DMS 273 (cell line): ENCODE measurements around the gene TAL1.

ENCODE experiments used
- DNase-seq: peaks from one replicate; lab custom pipeline; 2025; ENCODE audit not compliant: unreplicated experiment; lab: John Stamatoyannopoulos, UW

TAL1 gene

GRCh38 chr1:47189844-47190508 is 42.0 kb downstream of the TAL1 start, which contains the start of gene PDZK1IP1:
PDZK1IP1 (minus strand) TSS chr1:47190036; CDS start chr1:47189932, 104 bp downstream.
- peak; percentile 29 for DNase-seq

- no peak for DNase-seq
Measured at GRCh38 chr1:47188791-47189785, 42.9 kb downstream of the TAL1 start.

DNA sequence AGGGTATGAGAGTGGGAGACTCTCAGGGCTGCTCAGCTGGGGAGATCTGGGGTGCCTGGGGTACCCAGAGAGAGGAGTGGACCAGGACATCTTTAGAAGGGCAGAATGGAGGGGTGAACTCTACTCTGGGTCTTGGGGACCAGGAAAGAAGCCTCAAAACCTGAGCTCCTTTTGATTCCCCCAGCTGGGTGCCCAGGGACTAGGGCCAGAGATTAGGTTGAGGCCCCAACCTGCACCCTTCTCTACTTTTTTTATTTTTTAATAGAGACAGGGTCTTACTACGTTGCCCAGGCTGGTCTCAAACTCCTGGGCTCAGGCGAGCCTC is 44.1 kb downstream of the TAL1 start:
- no peak for DNase-seq

DNA sequence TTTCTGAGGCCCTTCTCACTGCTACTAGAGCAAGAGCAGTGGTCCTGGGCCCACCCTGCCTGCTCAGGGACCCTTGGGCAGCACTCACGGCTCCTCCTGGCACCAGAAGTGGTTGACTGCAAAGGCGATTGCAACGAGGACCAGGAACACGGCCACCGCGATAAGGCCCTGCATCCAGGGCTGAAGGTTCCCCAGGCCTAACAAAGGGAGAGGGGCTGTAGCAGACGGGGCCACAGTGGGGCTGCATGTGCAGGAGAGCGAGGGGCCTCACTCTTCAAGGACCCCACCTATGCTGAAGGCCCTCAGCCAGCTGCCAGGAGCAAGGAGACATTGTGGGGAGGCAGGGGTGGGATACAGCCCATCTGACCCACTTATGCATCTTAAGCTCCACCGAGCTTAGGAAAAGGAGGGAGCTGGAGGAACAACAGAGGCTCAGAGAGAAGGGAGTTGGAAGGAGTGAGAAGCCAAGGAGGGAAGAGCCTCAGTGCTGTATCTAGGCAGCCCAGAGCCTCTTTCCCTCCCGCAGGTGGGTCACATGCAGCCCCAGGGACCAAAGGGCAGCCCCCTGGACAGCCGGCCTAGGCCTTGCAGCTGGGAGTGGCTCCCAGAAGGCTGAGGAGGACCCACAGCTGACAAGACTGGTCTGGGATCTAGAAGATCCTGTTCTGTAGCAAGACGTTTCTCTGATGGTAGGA is 44.6 kb downstream of the TAL1 start:
- no peak for DNase-seq

GRCh38 chr1:47186267-47187185 is 45.5 kb downstream of the TAL1 start:
- DNase-seq: no peak

DNA sequence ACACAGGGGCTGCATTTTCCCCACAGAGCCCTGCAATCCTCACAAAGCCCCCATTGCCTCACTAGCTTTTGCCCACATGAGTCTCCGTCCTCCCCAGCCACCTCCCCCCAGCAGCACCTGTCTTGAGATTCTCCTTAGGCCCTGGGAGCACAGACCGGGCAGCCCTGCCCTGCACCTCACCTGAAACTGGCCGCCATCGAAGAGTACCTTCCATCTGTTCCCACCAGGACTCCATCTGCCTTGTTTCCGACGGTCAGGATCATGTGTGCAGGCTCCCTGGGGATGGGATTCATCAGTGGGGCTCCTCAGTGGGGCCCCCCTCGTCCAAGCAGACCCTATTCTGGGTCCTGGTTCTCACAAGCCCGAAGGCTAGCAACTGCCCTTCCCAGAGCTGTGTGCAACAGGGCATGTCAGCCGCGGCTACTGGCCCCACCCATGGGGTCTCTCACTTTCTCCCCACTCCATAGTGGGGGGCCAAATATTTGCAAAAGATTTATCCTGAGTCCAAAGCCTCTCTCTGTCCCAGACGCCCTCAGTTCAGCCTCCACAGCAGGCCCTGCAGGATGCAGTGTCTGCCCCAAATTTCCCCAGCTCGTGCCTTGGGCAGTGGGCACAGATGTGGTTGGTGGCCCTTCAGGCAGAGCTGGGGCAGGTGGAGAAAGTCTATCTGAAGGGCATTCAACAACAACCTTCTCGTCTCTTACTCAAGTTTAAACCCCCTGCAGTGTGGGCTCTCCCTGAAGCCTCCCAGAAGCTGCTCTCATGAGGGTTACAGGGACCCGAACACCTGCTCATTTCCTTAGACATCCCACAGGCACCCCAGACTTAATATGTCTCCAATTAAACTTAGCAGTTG is 47.0 kb downstream of the TAL1 start:
- no peak for DNase-seq

DNA sequence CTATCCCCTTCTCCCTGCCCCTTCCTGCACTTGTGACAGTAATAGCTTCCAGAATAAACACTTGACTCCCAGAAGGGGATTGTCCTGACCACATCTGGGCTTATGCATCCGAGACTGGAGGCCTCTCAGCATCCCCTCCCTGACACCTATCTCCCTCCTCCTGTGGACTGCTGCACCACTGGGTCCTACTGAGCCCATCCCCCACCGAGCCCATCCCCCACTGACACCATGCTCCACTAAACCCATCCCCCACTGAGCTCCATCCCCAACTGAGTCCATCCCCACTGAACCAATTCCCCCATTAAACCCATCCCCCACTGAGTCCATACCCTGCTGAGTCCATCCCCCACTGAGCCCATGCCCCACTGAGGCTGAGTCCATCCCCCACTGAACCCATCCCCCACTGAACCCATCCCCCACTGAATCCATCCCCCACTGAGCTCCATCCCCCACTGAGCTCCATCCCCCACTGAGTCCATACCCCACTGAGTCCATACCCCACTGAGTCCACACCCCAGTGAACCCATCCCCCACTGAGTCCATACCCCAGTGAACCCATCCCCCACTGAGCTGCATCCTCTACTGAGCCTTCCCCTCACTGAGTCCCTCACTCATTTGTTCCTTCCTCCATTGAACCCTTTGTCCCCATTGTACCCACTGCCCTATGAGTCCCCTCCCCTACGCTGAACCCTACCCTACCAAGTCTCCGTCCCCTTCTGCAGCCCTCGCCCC is 47.8 kb downstream of the TAL1 start:
- peak; percentile 29 for DNase-seq

GRCh38 chr1:47183308-47184089 is 48.5 kb downstream of the TAL1 start:
- DNase-seq: no peak

- DNase-seq: no peak
Measured at GRCh38 chr1:47182676-47183235, 49.3 kb downstream of the TAL1 start.

GRCh38 chr1:47181955-47182675 is 49.9 kb downstream of the TAL1 start:
- DNase-seq: no peak

DNA sequence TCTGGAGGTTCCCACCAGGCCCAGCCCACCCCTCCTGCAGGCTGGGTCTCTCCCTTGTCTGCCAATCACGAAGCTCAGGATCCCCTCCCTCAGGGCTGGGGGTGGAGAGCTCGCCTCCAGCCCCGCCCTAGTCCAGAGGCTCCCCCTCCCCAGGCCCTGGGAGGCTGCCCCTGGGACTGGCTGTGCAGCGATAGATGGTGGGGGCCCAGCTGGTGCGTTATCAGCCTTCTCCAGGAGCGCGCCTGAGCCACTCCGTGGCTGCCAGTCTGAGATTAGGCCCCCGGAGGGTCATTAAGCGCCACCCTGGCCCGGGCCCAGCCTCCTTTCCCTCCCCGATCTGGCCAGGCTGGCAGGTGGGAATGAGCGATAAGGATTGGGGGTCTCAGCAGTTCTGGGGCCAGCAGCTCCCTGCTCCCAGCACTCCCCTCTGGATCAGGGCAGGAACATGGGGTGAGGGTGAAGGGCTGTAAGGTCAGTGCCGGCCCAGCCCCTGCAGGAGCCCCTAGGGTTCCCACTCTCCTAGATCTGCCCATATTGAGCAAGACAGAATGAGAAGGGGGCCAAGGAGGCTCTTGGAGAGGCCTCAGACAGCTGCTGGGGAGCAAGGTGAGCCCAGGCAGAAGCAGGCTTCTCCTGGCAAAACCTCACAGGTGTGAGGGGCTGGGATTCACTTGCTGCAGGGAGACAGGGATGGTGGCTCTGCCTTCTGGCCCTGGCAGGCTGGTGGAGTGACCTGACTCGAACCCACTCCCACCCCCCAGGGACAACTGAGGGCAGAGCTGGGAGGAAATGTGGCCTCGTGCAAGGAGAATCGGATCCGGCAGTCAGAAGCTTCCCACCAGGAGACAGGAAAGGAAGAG is 50.7 kb downstream of the TAL1 start:
- DNase-seq: no peak

DNA sequence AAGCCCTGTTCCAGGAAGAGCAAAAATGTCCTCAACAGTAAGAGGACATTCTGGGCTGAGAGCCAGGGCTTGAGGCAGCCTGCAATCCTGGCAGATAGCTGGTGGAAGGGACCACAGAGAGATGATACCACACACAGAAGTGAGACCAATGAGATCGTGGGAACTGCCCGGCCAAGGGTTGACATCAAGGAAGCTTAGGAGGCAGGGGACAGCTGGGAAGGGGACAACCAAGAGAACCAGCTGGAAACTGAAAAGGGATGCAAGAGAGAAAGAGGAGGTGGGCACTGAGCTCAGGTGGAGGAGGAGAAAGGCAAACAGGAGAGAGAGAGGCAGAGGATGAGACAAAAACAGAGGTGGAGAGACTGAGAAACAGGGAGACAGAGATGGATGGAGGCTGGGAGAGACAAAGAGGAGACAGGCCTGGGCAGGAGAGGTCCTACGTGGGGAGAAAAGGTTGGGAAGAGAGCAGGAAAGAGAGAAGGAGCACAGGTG is 51.4 kb downstream of the TAL1 start:
- DNase-seq: no peak

DNA sequence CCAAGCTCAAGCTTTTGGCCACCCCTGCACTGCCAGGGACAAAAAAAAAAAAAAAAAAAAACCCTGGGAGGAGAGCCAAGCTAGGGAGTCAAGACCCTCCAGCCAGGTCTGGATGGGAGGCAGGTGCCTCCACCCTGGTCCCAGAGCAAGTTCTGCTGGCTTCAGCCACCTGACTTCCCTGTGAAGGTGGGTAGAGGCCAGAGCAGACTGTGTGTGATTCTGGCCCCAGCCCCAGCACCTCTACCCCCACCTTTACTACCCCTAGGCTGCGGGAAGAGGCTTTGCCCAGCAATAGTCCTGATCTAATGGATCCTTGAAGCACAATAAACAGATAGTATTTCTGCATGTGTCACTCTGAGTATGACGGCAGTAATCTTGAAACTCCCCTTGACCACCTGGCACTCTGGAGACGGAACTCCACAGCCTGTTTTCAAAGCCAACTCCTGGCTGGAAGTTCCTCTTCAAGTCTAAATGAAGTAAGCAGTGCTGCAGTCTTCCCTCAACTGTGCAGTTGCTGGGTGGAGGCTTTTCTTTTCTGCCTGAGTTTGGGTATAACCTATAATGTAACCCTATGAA is 51.9 kb downstream of the TAL1 start:
- DNase-seq: peak; percentile 24

DNA sequence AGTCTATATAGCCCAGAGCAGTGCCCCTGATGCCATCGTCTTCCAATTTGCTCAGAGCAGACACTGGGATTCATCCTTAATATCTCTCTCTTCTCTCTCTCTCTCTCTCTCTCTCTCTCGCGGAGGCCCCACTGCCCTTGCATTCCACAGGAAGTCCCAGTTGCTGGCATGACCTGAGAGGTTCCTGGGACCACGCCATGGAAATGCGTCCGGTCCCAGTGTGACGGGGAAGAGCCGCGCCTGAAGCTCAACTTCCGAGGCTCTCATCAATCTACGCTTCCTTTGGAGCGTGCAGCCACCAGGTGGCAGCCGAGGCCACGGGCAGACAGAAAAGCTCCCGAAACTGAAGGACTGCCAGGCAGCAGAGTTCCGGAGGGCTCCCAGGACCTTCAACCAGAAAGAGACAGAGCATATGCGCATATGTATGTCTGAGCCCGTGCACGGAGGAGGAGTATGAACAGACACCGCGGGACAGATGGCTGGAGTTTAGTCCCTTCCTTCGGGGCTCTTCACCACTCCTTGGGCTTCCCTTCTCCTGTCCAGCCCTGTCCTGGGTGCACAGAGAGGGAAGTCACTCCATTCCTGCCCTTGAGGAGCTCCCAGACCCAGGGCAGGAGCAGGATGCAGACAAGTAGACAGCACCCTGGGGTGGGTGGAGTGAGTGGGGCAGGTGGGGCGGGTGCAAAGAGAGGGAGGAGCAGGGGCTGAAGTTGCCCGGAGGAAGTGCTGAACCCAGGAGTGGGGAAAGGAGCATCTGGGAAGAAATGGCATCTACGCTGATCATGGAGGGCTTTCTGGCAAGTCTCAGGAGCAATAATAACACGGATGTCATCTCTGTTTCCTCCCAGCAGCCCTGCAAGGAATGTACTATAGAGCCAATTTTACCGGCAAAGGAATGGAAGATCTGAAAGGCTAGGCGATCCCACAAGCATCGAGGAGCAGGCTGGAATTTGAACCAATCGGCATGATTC is 52.7 kb downstream of the TAL1 start:
- DNase-seq: peak; percentile 98

DNA sequence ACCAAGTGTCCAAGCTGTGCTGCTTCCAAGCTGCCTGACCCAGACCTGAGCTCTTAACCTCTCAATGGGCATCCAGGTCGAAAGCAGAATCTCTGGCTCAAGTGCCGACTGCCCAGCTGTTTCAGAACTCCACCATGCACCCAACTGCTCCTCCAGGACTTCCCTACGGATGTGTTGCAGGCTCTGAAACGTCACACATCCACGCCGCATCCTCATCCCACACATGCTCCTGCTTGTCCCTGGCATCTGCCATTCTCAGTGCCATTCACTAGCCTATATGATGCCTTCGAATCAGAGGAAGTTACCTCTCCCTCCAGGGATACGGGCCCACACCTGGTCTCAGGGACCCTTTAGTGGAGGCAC is 53.4 kb downstream of the TAL1 start:
- DNase-seq: no peak
